Mesendoderm (in vitro differentiated cells): ENCODE data around the gene LYPLA2.
A peak's percentile ranks its signal among the peaks of the same experiment; 100 is the strongest.

Experiments
- DNase-seq: peaks from one replicate; pipeline ENCODE4 v3.0.0; 2013
- H2AK5ac ChIP-seq: 2 replicates; pipeline ENCODE4 v1.6.1; 2013; ENCODE audit warnings: low read length, inconsistent platforms
- H2BK120ac ChIP-seq: 2 replicates; pipeline ENCODE4 v1.6.1; 2013; ENCODE audit warnings: low read depth, mild to moderate bottlenecking, low read length, moderate library complexity, mixed read lengths
- H2BK15ac ChIP-seq: replicated peaks from 2 replicates; pipeline ENCODE4 v1.6.1; 2013; ENCODE audit warnings: low read depth, mild to moderate bottlenecking, moderate library complexity
- H2BK5ac ChIP-seq: 2 replicates; pipeline ENCODE4 v1.6.1; 2013; ENCODE audit warnings: low read length, inconsistent platforms
- H3K18ac ChIP-seq: 2 replicates; pipeline ENCODE4 v1.6.1; 2013; ENCODE audit warnings: mild to moderate bottlenecking, low read length, mixed read lengths
- H3K23ac ChIP-seq: one replicate; pipeline ENCODE4 v1.6.1; 2013; ENCODE audit warnings: low read length
- H3K27ac ChIP-seq: 2 replicates; pipeline ENCODE4 v1.5.1; 2013; ENCODE audit warnings: low read depth, mild to moderate bottlenecking, inconsistent platforms, low read length, moderate library complexity
- H3K27me3 ChIP-seq: 2 replicates; pipeline ENCODE4 v1.6.1; 2013; ENCODE audit warnings: low read length, control low read depth, mild to moderate bottlenecking, inconsistent platforms; ENCODE audit not compliant: insufficient read depth, poor library complexity
- H3K36me3 ChIP-seq: 2 replicates; pipeline ENCODE4 v1.6.1; 2013; ENCODE audit warnings: low read length, inconsistent platforms; ENCODE audit not compliant: control insufficient read depth, insufficient read depth
- H3K4ac ChIP-seq: one replicate; pipeline ENCODE4 v1.6.1; 2013; ENCODE audit warnings: low read depth, mild to moderate bottlenecking, low read length, moderate library complexity
- H3K4me1 ChIP-seq: 2 replicates; pipeline ENCODE4 v1.6.1; 2013; ENCODE audit warnings: low read depth, low read length, inconsistent platforms; ENCODE audit not compliant: control insufficient read depth
- H3K4me2 ChIP-seq: 2 replicates; pipeline ENCODE4 v1.6.1; 2013; ENCODE audit warnings: low read length
- H3K4me3 ChIP-seq: 2 replicates; pipeline ENCODE4 v1.5.1; 2013; ENCODE audit warnings: mild to moderate bottlenecking, low read length
- H3K56ac ChIP-seq: one replicate; pipeline ENCODE4 v1.6.1; 2013; ENCODE audit warnings: low read length
- H3K79me1 ChIP-seq: 2 replicates; pipeline ENCODE4 v1.6.1; 2013; ENCODE audit warnings: low read length, inconsistent platforms
- H3K79me2 ChIP-seq: 2 replicates; pipeline ENCODE4 v1.6.1; 2013; ENCODE audit warnings: mild to moderate bottlenecking, low read length; ENCODE audit not compliant: control insufficient read depth, insufficient read depth
- H3K9ac ChIP-seq: 2 replicates; pipeline ENCODE4 v1.6.1; 2013; ENCODE audit warnings: low read length, inconsistent platforms
- H4K5ac ChIP-seq: one replicate; pipeline ENCODE4 v1.6.1; 2013; ENCODE audit warnings: low read length
- H4K8ac ChIP-seq: one replicate; pipeline ENCODE4 v1.6.1; 2013; ENCODE audit warnings: low read depth, mild to moderate bottlenecking, control low read depth, low read length, moderate library complexity
- WGBS: extraction: QIAGEN DNeasy Blood & Tissue Kit; methylation state at CpG from one replicate; pipeline ENCODE4 v1.1.7; 2013; ENCODE audit warnings: low lambda C conversion rate, missing lambda C conversion rate; ENCODE audit not compliant: insufficient coverage; ENCODE audit errors: extremely low coverage; 5-methylcytosine and 5-hydroxymethylcytosine counted together

Gene LYPLA2

DNA sequence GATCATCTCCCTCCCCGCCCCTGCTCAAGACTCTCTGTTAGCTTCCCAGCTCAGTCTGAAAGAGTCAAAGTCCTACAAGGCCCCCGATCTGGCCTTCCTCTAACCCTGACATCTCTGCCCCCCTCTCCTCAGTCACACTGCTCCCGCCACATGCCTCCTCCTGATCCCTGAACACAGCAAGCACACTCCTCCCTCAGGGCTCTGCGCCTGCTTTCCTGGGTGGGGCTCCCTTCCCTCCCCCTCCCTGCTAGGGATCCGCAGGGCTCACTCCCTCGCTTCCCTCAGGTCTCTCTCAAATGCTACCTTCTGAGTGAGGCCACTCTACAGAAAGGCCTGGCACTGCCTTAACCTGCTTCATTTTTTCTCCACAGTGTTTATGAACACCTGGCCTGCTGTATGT, 15.3 kb downstream of the LYPLA2 start:
- Histone ChIP-seq H2BK120ac (no peak overlapping the region), H3K27ac (no peak overlapping the region), H2BK15ac (no peak overlapping the region), H3K4me1 (no peaks in the 10 kb centered on the region), H3K36me3 (no peaks in the 10 kb centered on the region), H3K56ac (no peak overlapping the region), H4K8ac (no peak overlapping the region), H3K4me2 (no peak overlapping the region), H3K4ac (no peak overlapping the region), H3K9ac (no peak overlapping the region), H3K79me1 (no peaks in the 10 kb centered on the region), H2BK5ac (no peak overlapping the region), H2AK5ac (no peak overlapping the region), H3K18ac (no peak overlapping the region), H3K79me2 (no peaks in the 10 kb centered on the region), H4K5ac (no peak overlapping the region), H3K23ac (no peak overlapping the region), H3K4me3 (no peak overlapping the region), H3K27me3 (no peaks in the 10 kb centered on the region)
- DNase-seq: no peak
- no CpG with 5 or more reads among the region's 6 CpGs for WGBS

DNA sequence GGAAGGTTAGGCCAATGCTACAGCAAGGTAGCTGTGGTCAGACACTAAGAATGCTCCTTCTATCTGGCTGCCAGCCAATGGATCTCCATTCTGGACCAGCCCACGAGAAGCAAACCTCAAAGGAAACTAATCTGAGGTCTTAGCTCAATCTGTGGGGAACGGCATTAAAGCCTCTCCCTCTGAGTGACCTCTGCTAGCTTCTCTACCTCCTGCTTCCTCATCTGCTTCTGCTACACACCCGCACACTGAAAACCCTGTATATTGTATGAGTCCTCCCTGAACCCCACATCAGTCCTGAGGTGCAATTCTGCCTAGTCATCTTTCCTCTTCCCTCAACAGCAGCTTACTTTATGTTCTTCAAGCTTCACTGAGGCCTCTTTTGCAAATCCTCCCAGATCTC, 16.5 kb downstream of the LYPLA2 start:
- no peak for DNase-seq
- no peak overlapping the region for H3K9ac ChIP-seq

DNA sequence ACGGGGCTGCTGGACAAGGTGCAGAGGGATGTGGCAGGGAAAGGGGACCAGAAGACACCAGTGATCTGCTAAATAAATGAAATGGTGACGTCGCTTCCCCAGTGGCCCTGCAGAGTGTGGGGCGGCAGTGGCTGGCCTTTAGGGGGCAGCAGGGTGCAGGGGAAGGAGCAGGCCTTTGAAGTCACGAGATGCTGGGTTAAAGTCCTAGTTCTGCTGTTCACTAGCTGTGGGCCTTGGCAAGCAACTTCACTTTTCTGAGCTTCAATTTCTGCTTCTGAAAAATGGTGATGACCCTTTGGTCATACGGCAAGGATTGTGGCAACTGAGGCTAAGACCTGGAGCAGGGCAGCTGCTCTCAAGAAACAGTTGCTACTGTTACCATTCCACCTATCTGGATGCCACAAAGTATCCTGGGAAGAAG, 18.8 kb downstream of the LYPLA2 start:
- Histone ChIP-seq H3K18ac (no peak overlapping the region), H4K8ac (no peak overlapping the region), H3K4me3 (no peak overlapping the region), H3K4me2 (no peak overlapping the region), H4K5ac (no peak overlapping the region), H3K27ac (no peak overlapping the region), H3K23ac (no peak overlapping the region), H2AK5ac (no peak overlapping the region), H3K56ac (no peak overlapping the region), H3K79me2 (no peaks in the 10 kb centered on the region), H2BK15ac (no peak overlapping the region), H3K36me3 (no peaks in the 10 kb centered on the region), H3K79me1 (no peaks in the 10 kb centered on the region), H3K9ac (no peak overlapping the region), H3K27me3 (no peaks in the 10 kb centered on the region), H2BK5ac (no peak overlapping the region), H3K4me1 (no peaks in the 10 kb centered on the region), H3K4ac (no peak overlapping the region), H2BK120ac (no peak overlapping the region)
- DNase-seq: peak; percentile 85
- no CpG with 5 or more reads among the region's 6 CpGs for WGBS

More for the DNA sequence above, 16.5 kb downstream of the LYPLA2 start:
- Histone ChIP-seq H3K4me2 (no peak overlapping the region), H4K5ac (no peak overlapping the region), H2BK120ac (no peak overlapping the region), H3K4me1 (no peaks in the 10 kb centered on the region), H3K18ac (no peak overlapping the region), H3K4me3 (no peak overlapping the region), H2AK5ac (no peak overlapping the region), H3K23ac (no peak overlapping the region), H3K4ac (no peak overlapping the region), H3K36me3 (no peaks in the 10 kb centered on the region), H2BK15ac (no peak overlapping the region), H3K27me3 (no peaks in the 10 kb centered on the region), H4K8ac (no peak overlapping the region), H3K27ac (no peak overlapping the region), H3K79me1 (no peaks in the 10 kb centered on the region), H2BK5ac (no peak overlapping the region), H3K56ac (no peak overlapping the region), H3K79me2 (no peaks in the 10 kb centered on the region)
- no CpG with 5 or more reads among the region's 3 CpGs for WGBS

DNA sequence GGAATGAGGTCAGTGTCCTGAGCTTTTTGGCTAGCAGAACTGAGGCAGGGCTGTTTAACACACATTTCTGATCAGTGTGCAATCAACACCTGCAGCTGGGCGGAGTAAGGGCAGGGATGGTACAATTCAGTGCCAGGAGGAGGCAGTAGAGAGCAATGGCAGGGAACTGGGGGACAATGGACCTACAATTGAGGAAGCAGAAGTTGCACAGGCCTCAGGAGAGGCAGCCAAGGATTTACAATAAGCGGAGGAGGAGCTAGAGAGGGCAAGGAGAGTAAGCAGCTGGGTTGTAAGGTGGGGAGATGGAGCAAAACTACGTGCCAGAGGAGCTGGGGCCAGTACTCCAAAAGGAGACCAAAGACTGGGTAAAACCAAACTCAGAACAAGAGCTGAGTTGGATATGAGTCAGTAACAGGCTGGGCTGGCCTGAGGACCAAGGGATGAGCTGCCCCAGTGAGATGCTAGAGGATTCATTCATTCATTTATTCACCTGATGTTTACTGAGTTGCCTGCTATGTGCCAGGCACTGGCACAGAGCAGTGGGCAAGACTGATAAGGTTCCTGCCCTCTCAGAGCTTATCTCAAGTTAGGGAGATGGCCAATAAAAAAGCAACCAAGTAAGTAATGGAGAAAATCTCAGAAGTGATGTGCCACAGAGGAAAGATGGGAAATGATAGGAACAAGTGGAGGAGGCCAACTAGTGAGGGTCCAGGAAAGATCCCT, 20.0 kb downstream of the LYPLA2 start:
- no peaks in the 10 kb centered on the region for H3K4me1 ChIP-seq
- no peak overlapping the region for H3K27ac ChIP-seq
- no peak overlapping the region for H2BK5ac ChIP-seq
- H3K4me2 ChIP-seq: no peak overlapping the region
- H2BK15ac ChIP-seq: no peak overlapping the region
- H3K56ac ChIP-seq: no peak overlapping the region
- H2BK120ac ChIP-seq: no peak overlapping the region
- H3K27me3 ChIP-seq: no peaks in the 10 kb centered on the region
- H4K5ac ChIP-seq: no peak overlapping the region
- no peak overlapping the region for H3K4me3 ChIP-seq
- H3K18ac ChIP-seq: no peak overlapping the region
- peak; percentile 78 for DNase-seq
- no peaks in the 10 kb centered on the region for H3K79me1 ChIP-seq
- no peak overlapping the region for H3K23ac ChIP-seq
- H2AK5ac ChIP-seq: no peak overlapping the region
- no peaks in the 10 kb centered on the region for H3K36me3 ChIP-seq
- no peaks in the 10 kb centered on the region for H3K79me2 ChIP-seq
- H3K4ac ChIP-seq: no peak overlapping the region
- no CpG with 5 or more reads among the region's 3 CpGs for WGBS
- H4K8ac ChIP-seq: no peak overlapping the region
- no peak overlapping the region for H3K9ac ChIP-seq

DNA sequence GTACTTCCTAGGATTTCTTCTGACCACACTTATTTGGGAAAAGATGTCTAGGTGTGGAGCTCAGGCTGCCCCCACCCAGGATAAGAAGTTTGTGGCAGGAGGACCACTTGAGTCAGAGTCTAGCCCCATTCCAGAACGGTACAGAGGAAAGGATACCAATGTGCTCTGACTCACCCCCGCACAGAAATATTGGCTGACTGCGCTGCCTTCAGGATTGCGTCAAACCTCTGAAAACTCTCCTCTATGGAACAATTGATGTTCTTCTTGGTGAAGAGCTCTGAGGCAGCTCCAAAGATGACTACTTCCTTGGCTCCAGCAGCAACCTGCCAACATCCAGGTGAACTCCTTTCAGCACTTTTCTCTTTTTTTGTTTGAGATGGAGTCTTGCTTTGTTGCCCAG, 23.1 kb downstream of the LYPLA2 start:
- Histone ChIP-seq H2BK15ac (no peak overlapping the region), H2AK5ac (no peak overlapping the region), H3K4me1 (no peaks in the 10 kb centered on the region), H3K56ac (no peak overlapping the region), H2BK5ac (no peak overlapping the region), H3K36me3 (no peaks in the 10 kb centered on the region), H3K27me3 (no peaks in the 10 kb centered on the region), H2BK120ac (no peak overlapping the region), H3K18ac (no peak overlapping the region), H3K23ac (no peak overlapping the region), H4K8ac (no peak overlapping the region), H3K79me1 (no peaks in the 10 kb centered on the region), H3K4me3 (no peak overlapping the region), H3K4ac (no peak overlapping the region), H4K5ac (no peak overlapping the region), H3K79me2 (no peaks in the 10 kb centered on the region), H3K27ac (no peak overlapping the region), H3K9ac (no peak overlapping the region), H3K4me2 (no peak overlapping the region)
- no peak for DNase-seq
- no CpG with 5 or more reads among the region's 4 CpGs for WGBS

DNA sequence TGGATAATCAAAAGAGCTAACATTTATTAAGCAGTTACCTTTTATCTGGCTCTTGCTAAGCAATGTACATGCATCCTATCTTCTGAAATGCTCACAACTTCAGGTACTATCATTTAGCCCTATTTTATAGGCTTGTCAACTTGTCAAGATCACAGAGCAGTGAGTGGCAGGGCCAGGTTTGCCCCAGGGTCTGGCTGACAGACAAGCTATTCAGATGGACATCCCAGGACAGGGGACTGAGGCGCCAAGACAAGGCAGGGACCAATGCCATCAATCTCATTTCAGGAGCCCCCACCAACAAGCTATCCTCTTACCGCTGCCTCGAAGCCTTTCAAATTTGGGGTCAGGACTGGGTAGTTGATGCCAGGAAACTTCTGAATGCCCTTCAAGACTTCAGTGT, 25.4 kb downstream of the LYPLA2 start:
- Histone ChIP-seq H4K5ac (no peak overlapping the region), H3K23ac (no peak overlapping the region), H3K36me3 (no peaks in the 10 kb centered on the region), H3K27me3 (no peaks in the 10 kb centered on the region), H2BK15ac (no peak overlapping the region), H3K4ac (no peak overlapping the region), H3K4me1 (no peaks in the 10 kb centered on the region), H3K56ac (no peak overlapping the region), H2BK120ac (no peak overlapping the region), H3K4me2 (no peak overlapping the region), H4K8ac (no peak overlapping the region), H3K27ac (no peak overlapping the region), H2BK5ac (no peak overlapping the region), H3K4me3 (no peak overlapping the region), H3K79me1 (no peaks in the 10 kb centered on the region), H3K79me2 (no peaks in the 10 kb centered on the region), H2AK5ac (no peak overlapping the region), H3K18ac (no peak overlapping the region), H3K9ac (no peak overlapping the region)
- WGBS: no CpG with 5 or more reads among the region's 3 CpGs
- no peak for DNase-seq
